ENCODE measurements around the gene OR51B5.
"Not testable (repeated sequence)": the region's sequence is repeated elsewhere in the genome, so short reads cannot be mapped to it uniquely, and the experiment has no call there.

Gene OR51B5

GRCh38 chr11:5351208-5351607 is 7.9 kb upstream of the OR51B5 start, which contains the start of gene OR51B6:
TSS of gene OR51B6 (plus strand) at chr11:5351508. CDS start at chr11:5351508, 0 bp downstream.
- DNase-seq (ENCODE audit: insufficient read length, low spot score) (no peak), FAIRE-seq (no peak)
- TF ChIP-seq CTCF (IDR thresholded peaks at IDR 0.05; ENCODE audit: insufficient read depth, missing control alignments), result no peak

DNA sequence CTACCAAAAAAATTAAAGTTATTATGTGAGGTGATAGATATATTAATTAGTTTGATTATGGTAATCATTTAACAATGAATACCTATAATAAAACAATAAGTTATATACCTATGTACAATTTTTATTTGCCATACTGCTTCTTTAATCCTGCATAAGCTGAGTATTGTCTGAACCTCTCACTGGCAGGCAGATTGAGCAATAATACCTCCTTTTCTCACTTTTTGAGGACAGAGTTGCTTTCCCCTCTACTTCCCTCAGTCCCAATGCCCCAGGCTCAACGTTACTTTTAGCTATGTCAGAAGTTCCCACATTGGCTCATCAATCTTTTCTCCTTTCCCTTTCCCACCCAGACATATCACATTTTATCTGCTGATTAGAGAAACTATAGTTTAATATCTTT is 6.2 kb upstream of the OR51B5 start:
- DNase-seq (ENCODE audit: insufficient read length, low spot score), result no peak
- no peak for TF ChIP-seq CTCF (IDR thresholded peaks at IDR 0.05; ENCODE audit: insufficient read depth, missing control alignments)
- no peak for FAIRE-seq

GRCh38 chr11:5348551-5349194 is 5.3 kb upstream of the OR51B5 start:
- FAIRE-seq (no peak), DNase-seq (ENCODE audit: insufficient read length, low spot score) (no peak)
- TF ChIP-seq CTCF (IDR thresholded peaks at IDR 0.05; ENCODE audit: insufficient read depth, missing control alignments), result no peak

DNA sequence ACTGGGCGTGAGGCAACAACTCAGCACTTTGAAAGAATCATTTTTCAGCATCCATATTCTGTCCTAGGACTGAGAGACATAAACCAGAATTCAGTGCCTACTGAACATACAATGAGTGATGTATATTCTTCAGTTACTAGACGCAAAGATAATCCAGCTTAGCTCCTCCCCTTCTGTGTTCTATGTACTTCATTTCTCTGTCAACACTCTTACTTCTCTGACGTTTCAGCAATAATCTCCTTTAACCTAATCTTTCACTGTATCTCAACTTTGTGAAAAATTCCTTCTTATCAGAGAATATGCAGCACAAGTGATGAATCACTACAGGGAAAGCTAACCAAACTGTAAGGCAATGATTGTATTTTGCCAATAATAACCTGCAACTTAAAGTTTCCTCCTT is 2.5 kb upstream of the OR51B5 start:
- DNase-seq (ENCODE audit: insufficient read length, low spot score) (no peak), FAIRE-seq (no peak)
- no peak for TF ChIP-seq CTCF (IDR thresholded peaks at IDR 0.05; ENCODE audit: insufficient read depth, missing control alignments)

- no peak for TF ChIP-seq CTCF (IDR thresholded peaks at IDR 0.05; ENCODE audit: insufficient read depth, missing control alignments)
- no peak for FAIRE-seq
- DNase-seq (ENCODE audit: insufficient read length, low spot score), result no peak
These were observed 3.5 kb downstream of the OR51B5 start for GRCh38 chr11:5339771-5340322.

DNA sequence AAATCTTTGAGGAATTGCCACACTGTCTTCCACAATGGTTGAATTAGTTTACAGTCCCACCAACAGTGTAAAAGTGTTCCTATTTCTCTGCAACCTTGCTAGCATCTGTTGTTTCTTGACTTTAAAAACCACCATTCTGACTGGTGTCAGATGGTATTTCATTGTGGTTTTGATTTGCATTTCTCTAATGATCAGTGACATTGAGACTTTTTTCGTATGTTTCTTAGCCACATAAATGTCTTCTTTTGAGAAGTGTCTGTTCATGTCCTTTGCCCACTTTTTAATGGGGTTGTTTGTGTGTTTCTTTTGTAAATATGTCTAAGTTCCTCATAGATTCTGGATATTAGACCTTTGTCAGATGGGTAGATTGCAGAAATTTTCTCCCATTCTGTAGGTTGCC is 6.1 kb downstream of the OR51B5 start:
- not testable (repeated sequence) for DNase-seq (ENCODE audit: insufficient read length, low spot score); FAIRE-seq

- FAIRE-seq, result no peak
- DNase-seq (ENCODE audit: insufficient read length, low spot score), result no peak
- no peak for TF ChIP-seq CTCF (IDR thresholded peaks at IDR 0.05; ENCODE audit: insufficient read depth, missing control alignments)
These were observed 7.0 kb downstream of the OR51B5 start for GRCh38 chr11:5336331-5336730.
